ENCODE measurements around the gene NQO2. TPM values are rescaled to one million over a fixed set of nuclear protein-coding genes. Genes with fewer than 3 reads are reported as not detected.

The NQO2 gene
- total and polyA plus RNA-seq, 2 of the 13 experiments (the other 11 are each of a cell fraction or from before 2014, with no cell fraction given) = 32.2 to 56.5 TPM

DNA sequence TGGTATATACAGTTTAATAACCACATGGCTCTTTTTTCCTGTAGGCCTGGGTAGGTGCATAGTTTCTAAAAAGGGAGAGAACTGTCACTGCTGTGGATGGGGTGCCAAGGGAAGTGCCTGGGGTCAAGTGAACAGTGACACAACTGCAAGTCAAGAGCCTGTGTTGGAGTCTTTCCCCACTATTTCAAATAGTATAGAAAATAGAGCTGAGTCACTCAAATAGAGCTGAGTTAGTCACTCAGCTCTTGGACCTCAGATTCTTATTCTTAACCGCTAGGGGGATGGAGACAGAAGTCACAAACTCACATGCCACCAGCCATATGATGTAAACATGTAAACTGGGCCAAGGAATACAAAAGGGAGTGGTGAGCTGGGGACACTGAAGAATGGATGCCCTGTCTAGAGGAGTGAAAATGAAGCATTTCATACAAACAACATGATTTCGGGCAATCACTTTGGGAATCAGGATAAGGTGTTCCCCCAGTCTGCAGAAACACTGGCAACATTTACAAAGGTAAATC is 2.1 kb downstream of the NQO2 start (continued):
- TF ChIP-seq, protein P1, sequence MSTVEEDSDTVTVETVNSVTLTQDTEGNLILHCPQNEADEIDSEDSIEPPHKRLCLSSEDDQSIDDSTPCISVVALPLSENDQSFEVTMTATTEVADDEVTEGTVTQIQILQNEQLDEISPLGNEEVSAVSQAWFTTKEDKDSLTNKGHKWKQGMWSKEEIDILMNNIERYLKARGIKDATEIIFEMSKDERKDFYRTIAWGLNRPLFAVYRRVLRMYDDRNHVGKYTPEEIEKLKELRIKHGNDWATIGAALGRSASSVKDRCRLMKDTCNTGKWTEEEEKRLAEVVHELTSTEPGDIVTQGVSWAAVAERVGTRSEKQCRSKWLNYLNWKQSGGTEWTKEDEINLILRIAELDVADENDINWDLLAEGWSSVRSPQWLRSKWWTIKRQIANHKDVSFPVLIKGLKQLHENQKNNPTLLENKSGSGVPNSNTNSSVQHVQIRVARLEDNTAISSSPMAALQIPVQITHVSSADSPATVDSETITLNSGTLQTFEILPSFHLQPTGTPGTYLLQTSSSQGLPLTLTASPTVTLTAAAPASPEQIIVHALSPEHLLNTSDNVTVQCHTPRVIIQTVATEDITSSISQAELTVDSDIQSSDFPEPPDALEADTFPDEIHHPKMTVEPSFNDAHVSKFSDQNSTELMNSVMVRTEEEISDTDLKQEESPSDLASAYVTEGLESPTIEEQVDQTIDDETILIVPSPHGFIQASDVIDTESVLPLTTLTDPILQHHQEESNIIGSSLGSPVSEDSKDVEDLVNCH (CRISPR knock-in tag; IDR thresholded peaks at IDR 0.05) = no peak
- TF ChIP-seq ZNF468 (CRISPR knock-in tag; IDR thresholded peaks at IDR 0.05) (no peak), ZFP36L2 (CRISPR knock-in tag; IDR thresholded peaks at IDR 0.05) (no peak), ZSCAN25 (CRISPR knock-in tag; IDR thresholded peaks at IDR 0.05) (no peak), ZNF746 (CRISPR knock-in tag; IDR thresholded peaks at IDR 0.05) (no peak), JUNB (CRISPR knock-in tag; IDR thresholded peaks at IDR 0.05; ENCODE audit: borderline replicate concordance) (no peak), ZNF574 (CRISPR knock-in tag; IDR thresholded peaks at IDR 0.05) (no peak), EED (CRISPR knock-in tag; IDR thresholded peaks at IDR 0.05) (no peak), PHB2 (IDR thresholded peaks at IDR 0.05; ENCODE audit: partially characterized antibody) (no peak), FOSL2 (CRISPR knock-in tag; IDR thresholded peaks at IDR 0.05) (peak; percentile 60), SMARCC2 (IDR thresholded peaks at IDR 0.05) (no peak), SOX5 (CRISPR knock-in tag; IDR thresholded peaks at IDR 0.05; ENCODE audit: borderline replicate concordance) (peak; percentile 33; the same call in 1 of the 2 replicates), ZNF451 (CRISPR knock-in tag; IDR thresholded peaks at IDR 0.05) (no peak), ZEB1 (IDR thresholded peaks at IDR 0.05; ENCODE audit: insufficient replicate concordance, low read depth) (no peak), IRF9 (CRISPR knock-in tag; IDR thresholded peaks at IDR 0.05; ENCODE audit: borderline replicate concordance) (no peak), NFATC3 (CRISPR knock-in tag; IDR thresholded peaks at IDR 0.05) (no peak), ZMYM4 (CRISPR knock-in tag; IDR thresholded peaks at IDR 0.05) (peak; percentile 53; the same call in 1 of the 2 replicates), AHR (CRISPR knock-in tag; IDR thresholded peaks at IDR 0.05) (no peak), ZNF616 (CRISPR knock-in tag; IDR thresholded peaks at IDR 0.05; ENCODE audit: low read depth) (no peak), RBFOX2 (IDR thresholded peaks at IDR 0.05; ENCODE audit: low read depth, low read length) (0 out of 2 replicates have a peak, but pooled peaks have one; percentile 31), ZNF614 (CRISPR knock-in tag; IDR thresholded peaks at IDR 0.05; ENCODE audit: borderline replicate concordance) (no peak), MEF2D (CRISPR knock-in tag; IDR thresholded peaks at IDR 0.05) (no peak), HOXA7 (CRISPR knock-in tag; IDR thresholded peaks at IDR 0.05) (no peak), ARHGAP35 (CRISPR knock-in tag; IDR thresholded peaks at IDR 0.05; ENCODE audit: borderline replicate concordance) (no peak), SMAD9 (CRISPR knock-in tag; IDR thresholded peaks at IDR 0.05) (no peak)
- TF ChIP-seq, protein P2, sequence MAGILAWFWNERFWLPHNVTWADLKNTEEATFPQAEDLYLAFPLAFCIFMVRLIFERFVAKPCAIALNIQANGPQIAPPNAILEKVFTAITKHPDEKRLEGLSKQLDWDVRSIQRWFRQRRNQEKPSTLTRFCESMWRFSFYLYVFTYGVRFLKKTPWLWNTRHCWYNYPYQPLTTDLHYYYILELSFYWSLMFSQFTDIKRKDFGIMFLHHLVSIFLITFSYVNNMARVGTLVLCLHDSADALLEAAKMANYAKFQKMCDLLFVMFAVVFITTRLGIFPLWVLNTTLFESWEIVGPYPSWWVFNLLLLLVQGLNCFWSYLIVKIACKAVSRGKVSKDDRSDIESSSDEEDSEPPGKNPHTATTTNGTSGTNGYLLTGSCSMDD (CRISPR knock-in tag; IDR thresholded peaks at IDR 0.05) = no peak
